Tibial artery (tissue), 4 donors: ENCODE measurements around the gene ROBO4.

ENCODE experiments used
- DNase-seq, 2 donors: peaks; one replicate each; pipeline ENCODE4 v3.0.0-alpha.2; 2019
- H3K27ac ChIP-seq, 2 donors: fragments of 200-600 bp; sonication (generic) in 1 of 2; 1 replicate in 1 of 2; 2 replicates in 1 of 2; pipeline ENCODE4 v1.5.1; 2018 to 2019; ENCODE audit warnings: mild to moderate bottlenecking in 1 of 2
- H3K27me3 ChIP-seq, 2 donors: fragments of 200-600 bp; sonication (generic) in 1 of 2; one replicate each; pipeline versions ENCODE4 v1.5.1 to v1.6.0; 2016 to 2019
- H3K36me3 ChIP-seq, 3 donors: fragments of 200-600 bp; sonication (generic) in 2 of 3; one replicate each; pipeline ENCODE4 v1.5.1; 2016 to 2019; ENCODE audit warnings: mild to moderate bottlenecking in 2 of 3
- H3K4me1 ChIP-seq, 4 donors: fragments of 200-600 bp; sonication (generic) in 2 of 4; 1 replicate in 3 of 4; 2 replicates in 1 of 4; pipeline ENCODE4 v1.5.1; 2016 to 2019
- H3K4me3 ChIP-seq, 2 donors: fragments of 200-600 bp; sonication (generic) in 1 of 2; 1 replicate in 1 of 2; 2 replicates in 1 of 2; pipeline ENCODE4 v1.5.1; 2018 to 2019; ENCODE audit warnings: mild to moderate bottlenecking in 2 of 2
- H3K9me3 ChIP-seq, 3 donors: fragments of 200-600 bp; sonication (generic) in 1 of 3; one replicate each; pipeline ENCODE4 v1.5.1; 2016 to 2019
- CTCF ChIP-seq, 2 experiments: fragments of 200-600 bp in 1 of 2; fragments of 450-650 bp in 1 of 2; IDR thresholded peaks; one replicate each; pipeline ENCODE4 v1.5.1; 2017 to 2019; ENCODE audit warnings: antibody characterized with exemption in 2 of 2, mild to moderate bottlenecking in 1 of 2, moderate library complexity in 1 of 2
- intact Hi-C: fragments of 100-400 bp; cut with DNase I; formaldehyde crosslinking; loops from one replicate; pipeline ENCODE4 v1.15.0; 2023; ENCODE audit warnings: low total_unique reads

The ROBO4 gene

GRCh38 chr11:124869331-124869730 is 28.3 kb downstream of the ROBO4 start:
- Histone ChIP-seq H3K27ac (no peak overlapping the region), H3K36me3 (no peaks in the 10 kb centered on the region), H3K4me3 (no peak overlapping the region), H3K9me3 (no peaks in the 10 kb centered on the region), H3K27me3 (peaks cover 16 to 90% of the 10 kb centered on the region in 2 donors), H3K4me1 (peaks cover 0 to 41% (median 33%) of the 10 kb centered on the region in 4 donors)
- no peak for TF ChIP-seq CTCF (IDR thresholded peaks at IDR 0.05)
- DNase-seq, result no peak
- intact Hi-C loops, result loop anchor here (5.0 kb wide), 1 partner anchor 202 kb away; no protein-coding TSS in a partner anchor

DNA sequence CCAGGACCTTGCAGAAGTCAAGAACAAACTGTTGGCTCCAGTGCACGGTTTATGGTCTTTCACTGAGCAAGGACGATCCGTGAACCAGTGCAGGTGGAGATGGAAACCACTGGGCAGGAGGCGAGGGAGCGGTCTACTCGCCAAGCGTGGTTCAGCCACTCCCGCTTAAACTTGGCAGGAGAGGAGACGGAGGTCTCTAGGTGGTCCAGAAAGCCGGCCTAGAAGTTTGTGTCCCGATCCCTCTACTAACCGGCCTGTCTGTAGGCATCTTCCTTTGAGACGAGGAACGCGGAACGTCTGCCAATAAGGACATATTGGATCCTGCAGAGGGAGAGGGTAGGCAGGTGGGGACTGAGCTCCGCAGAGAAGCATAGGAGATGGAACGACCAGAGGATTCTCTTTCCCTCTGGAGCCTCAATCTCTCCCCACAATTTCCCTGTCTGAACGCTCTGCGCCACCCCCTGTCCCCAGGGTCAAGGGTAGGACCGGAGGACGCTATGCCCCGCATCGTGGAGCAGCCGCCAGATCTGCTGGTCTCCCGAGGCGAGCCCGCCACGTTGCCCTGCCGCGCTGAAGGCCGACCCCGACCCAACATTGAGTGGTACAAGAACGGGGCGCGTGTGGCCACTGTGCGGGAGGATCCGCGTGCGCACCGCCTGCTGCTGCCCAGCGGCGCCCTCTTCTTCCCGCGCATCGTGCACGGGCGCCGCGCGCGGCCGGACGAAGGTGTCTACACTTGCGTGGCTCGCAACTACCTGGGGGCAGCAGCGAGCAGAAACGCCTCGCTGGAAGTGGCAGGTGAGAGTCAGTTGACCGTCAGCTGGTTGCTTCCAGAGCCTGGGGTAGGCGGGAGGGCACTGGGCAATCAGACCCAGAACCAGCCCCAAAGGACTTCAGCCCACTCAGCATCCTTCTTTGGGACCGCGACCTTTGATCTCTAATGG is 29.1 kb downstream of the ROBO4 start:
- peaks cover 0 to 45% (median 36%) of the 10 kb centered on the region in 4 donors for H3K4me1 ChIP-seq
- no peaks in the 10 kb centered on the region for H3K36me3 ChIP-seq
- no peaks in the 10 kb centered on the region for H3K9me3 ChIP-seq
- H3K27me3 ChIP-seq, result peaks cover 16 to 90% of the 10 kb centered on the region in 2 donors
- H3K27ac ChIP-seq, result no peak overlapping the region
- no peak for DNase-seq
- no peak overlapping the region for H3K4me3 ChIP-seq
- intact Hi-C loops, result loop anchor here (5.0 kb wide), 1 partner anchor 201 kb away; no protein-coding TSS in a partner anchor
- no peak for TF ChIP-seq CTCF (IDR thresholded peaks at IDR 0.05)

DNA sequence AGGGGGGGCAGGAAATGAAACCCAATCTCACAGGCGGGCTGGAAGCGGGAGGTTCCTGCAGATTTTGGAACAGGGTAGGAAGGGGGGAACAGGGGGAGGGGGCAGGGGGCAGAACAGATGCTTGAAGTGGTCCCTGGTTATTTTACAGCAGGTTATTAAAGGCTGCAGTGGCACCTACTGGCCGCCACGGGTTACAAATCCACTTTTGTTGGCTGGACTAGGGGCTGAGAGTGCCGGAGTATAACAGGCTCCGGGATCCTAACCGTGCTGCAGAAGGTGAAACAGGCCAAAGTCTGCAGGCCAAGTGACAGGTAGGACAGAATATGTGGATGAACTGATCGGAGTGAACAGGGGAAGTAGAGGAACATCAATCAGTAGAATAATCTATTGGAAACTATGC is 30.0 kb downstream of the ROBO4 start:
- H3K4me3 ChIP-seq, result no peak overlapping the region
- no peak overlapping the region for H3K27ac ChIP-seq
- no peaks in the 10 kb centered on the region for H3K36me3 ChIP-seq
- intact Hi-C loops, result loop anchor here (2.0 to 5.0 kb wide), 2 partner anchors 29 to 200 kb away; no protein-coding TSS in a partner anchor
- H3K4me1 ChIP-seq, result peaks cover 0 to 54% (median 43%) of the 10 kb centered on the region in 4 donors
- H3K27me3 ChIP-seq, result peaks cover 16 to 88% of the 10 kb centered on the region in 2 donors
- no peak for DNase-seq
- no peaks in the 10 kb centered on the region for H3K9me3 ChIP-seq
- TF ChIP-seq CTCF (IDR thresholded peaks at IDR 0.05), result peak; percentile 29 to 30

DNA sequence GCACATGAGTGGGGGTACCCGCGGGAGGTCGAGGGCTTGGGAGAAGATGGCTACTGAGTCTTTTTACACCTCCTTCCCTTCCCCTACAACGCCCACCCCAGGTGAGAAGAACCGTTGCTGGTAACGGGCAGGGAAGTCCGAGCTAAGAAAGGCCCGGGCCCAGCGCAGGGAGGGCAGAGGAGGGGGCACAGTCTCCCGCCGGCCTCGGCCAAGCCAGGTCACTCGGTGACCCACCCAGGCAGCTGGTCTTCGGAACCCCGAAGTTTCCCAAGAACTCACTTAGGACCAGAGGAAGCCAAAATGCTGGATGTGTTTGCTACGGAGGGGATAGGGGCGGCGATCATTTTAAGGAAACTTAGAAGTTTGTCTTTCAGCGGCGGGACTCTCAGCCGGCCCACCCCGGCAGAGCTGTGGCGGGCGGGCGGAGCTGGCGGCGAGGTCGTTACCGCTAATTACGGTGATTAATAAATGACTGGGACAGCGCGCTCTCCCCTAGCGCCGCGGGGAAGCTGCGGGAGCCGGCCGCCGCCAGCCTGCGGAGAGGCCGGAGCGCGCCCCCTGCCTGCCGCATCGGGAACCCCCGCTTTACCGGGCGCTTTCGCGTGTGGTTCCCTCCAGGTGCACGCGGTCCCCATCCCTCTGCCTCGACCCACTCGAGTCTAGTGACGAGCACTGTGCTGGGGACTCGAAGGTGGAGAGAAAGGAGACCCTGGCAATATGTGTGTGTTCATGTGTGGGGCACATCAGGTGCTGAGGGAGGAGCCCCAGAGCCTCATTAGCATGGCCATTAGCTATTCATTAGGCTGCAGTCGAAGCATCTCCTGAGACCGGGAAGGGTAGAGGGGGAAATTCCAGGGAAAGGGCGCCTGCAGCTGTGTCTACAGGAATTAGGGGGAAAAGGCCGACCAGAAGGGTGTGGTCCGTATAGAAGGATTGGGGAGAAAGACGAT is 31.5 kb downstream of the ROBO4 start:
- no peak overlapping the region for H3K27ac ChIP-seq
- H3K9me3 ChIP-seq, result no peaks in the 10 kb centered on the region
- peak; percentile 62 to 82 for TF ChIP-seq CTCF (IDR thresholded peaks at IDR 0.05)
- H3K4me3 ChIP-seq, result peak overlapping the region; percentile 9 to 44
- DNase-seq, result no peak
- no peaks in the 10 kb centered on the region for H3K36me3 ChIP-seq
- intact Hi-C loops, result loop anchor here (2.0 to 5.0 kb wide), 2 partner anchors 27 to 199 kb away; no protein-coding TSS in a partner anchor
- H3K27me3 ChIP-seq, result peaks cover 16 to 94% of the 10 kb centered on the region in 2 donors
- H3K4me1 ChIP-seq, result peaks cover 0 to 56% (median 43%) of the 10 kb centered on the region in 4 donors
